CD14-positive monocyte (primary cell): Measurements from ENCODE around the gene CHAD. TPM values are rescaled to one million over a fixed set of nuclear protein-coding genes. Genes with fewer than 3 reads are reported as not detected.

Source experiments
- DNase-seq, 3 donors: peaks; one replicate each; pipeline ENCODE4 v3.0.0-alpha.2; 2011 to 2022
- H2AFZ ChIP-seq: 2 replicates; pipeline ENCODE4 v1.6.0; 2012; ENCODE audit warnings: mild to moderate bottlenecking, low read depth, low read length, inconsistent platforms; ENCODE audit not compliant: insufficient read depth, poor library complexity, severe bottlenecking
- H3K27ac ChIP-seq, 2 donors: 1 replicate in 1 of 2; 2 replicates in 1 of 2; pipeline ENCODE4 v1.5.1; 2012 to 2013; ENCODE audit warnings: low read length in 2 of 2, control low read depth in 1 of 2, inconsistent platforms in 1 of 2, low read depth in 1 of 2, mild to moderate bottlenecking in 1 of 2
- H3K27me3 ChIP-seq, 2 donors: one replicate each; pipeline versions ENCODE4 v1.6.0 to v1.6.1; 2011 to 2013; ENCODE audit warnings: low read length in 2 of 2; ENCODE audit not compliant: control insufficient read depth in 2 of 2, insufficient read depth in 2 of 2
- H3K36me3 ChIP-seq, 2 donors: replicated peaks in 1 of 2; 1 replicate in 1 of 2; 2 replicates in 1 of 2; pipeline versions ENCODE4 v1.5.1 to v1.6.1; 2012 to 2013; ENCODE audit warnings: low read length in 2 of 2, control low read depth in 1 of 2, inconsistent platforms in 1 of 2, mild to moderate bottlenecking in 1 of 2; ENCODE audit not compliant: insufficient read depth in 2 of 2, control insufficient read depth in 1 of 2
- H3K4me1 ChIP-seq, 2 donors: 1 replicate in 1 of 2; 2 replicates in 1 of 2; pipeline versions ENCODE4 v1.5.1 to v1.6.1; 2012 to 2013; ENCODE audit warnings: low read length in 2 of 2, control low read depth in 1 of 2, inconsistent platforms in 1 of 2, mild to moderate bottlenecking in 1 of 2, moderate library complexity in 1 of 2; ENCODE audit not compliant: insufficient read depth in 2 of 2, control insufficient read depth in 1 of 2
- H3K4me2 ChIP-seq: replicated peaks from 2 replicates; pipeline ENCODE3; 2012; ENCODE audit warnings: low read length, moderate library complexity, mild to moderate bottlenecking; ENCODE audit not compliant: poor library complexity, severe bottlenecking; ENCODE audit errors: extremely low read depth
- H3K4me3 ChIP-seq, 3 experiments: fragments of 200-600 bp in 1 of 3; sonication (generic) in 1 of 3; replicated peaks in 1 of 3; 1 replicate in 2 of 3; 2 replicates in 1 of 3; pipeline ENCODE4 v1.5.1; 2011 to 2013; ENCODE audit warnings: low read length in 3 of 3, mild to moderate bottlenecking in 3 of 3, control low read depth in 2 of 3, low read depth in 2 of 3, inconsistent platforms in 1 of 3, moderate library complexity in 1 of 3
- H3K79me2 ChIP-seq: 2 replicates; pipeline ENCODE4 v1.6.0; 2012; ENCODE audit warnings: mild to moderate bottlenecking, control low read depth, inconsistent platforms, low read length, moderate library complexity; ENCODE audit not compliant: insufficient read depth
- H3K9ac ChIP-seq: 2 replicates; pipeline ENCODE4 v1.6.0; 2017; ENCODE audit warnings: low read length, mild to moderate bottlenecking; ENCODE audit not compliant: insufficient read depth, poor library complexity, severe bottlenecking
- H3K9me3 ChIP-seq, 2 donors: replicated peaks in 1 of 2; 1 replicate in 1 of 2; 2 replicates in 1 of 2; pipeline versions ENCODE4 v1.5.1 to v1.6.1; 2012 to 2013; ENCODE audit warnings: low read length in 2 of 2, control low read depth in 1 of 2; ENCODE audit not compliant: control insufficient read depth in 1 of 2, insufficient read depth in 1 of 2
- H4K20me1 ChIP-seq: 2 replicates; pipeline ENCODE4 v1.6.0; 2012; ENCODE audit warnings: mild to moderate bottlenecking, low read length, control low read depth, moderate library complexity; ENCODE audit not compliant: insufficient read depth
- H3K27ac Mint-ChIP-seq, 7 donors: one replicate each; pipeline ENCODE4 v1.8.0; 2020; ENCODE audit warnings: mild to moderate bottlenecking in 7 of 7, mixed read lengths in 7 of 7, moderate library complexity in 6 of 7, inconsistent platforms in 2 of 7
- H3K27me3 Mint-ChIP-seq, 3 donors: one replicate each; pipeline ENCODE4 v1.8.0; 2021 to 2022; ENCODE audit warnings: low read depth in 3 of 3, mild to moderate bottlenecking in 3 of 3, mixed read lengths in 3 of 3, moderate library complexity in 3 of 3, inconsistent platforms in 1 of 3
- H3K36me3 Mint-ChIP-seq, 2 donors: one replicate each; pipeline ENCODE4 v1.8.0; 2020; ENCODE audit warnings: mixed read lengths in 2 of 2, inconsistent platforms in 1 of 2, mild to moderate bottlenecking in 1 of 2
- H3K4me1 Mint-ChIP-seq: one replicate; pipeline ENCODE4 v1.8.0; 2020; ENCODE audit warnings: mild to moderate bottlenecking, mixed read lengths
- H3K4me3 Mint-ChIP-seq, 2 donors: one replicate each; pipeline ENCODE4 v1.8.0; 2020; ENCODE audit warnings: mild to moderate bottlenecking in 2 of 2, mixed read lengths in 2 of 2, moderate library complexity in 1 of 2
- H3K9me3 Mint-ChIP-seq, 7 donors: one replicate each; pipeline ENCODE4 v1.8.0; 2020 to 2022; ENCODE audit warnings: mixed read lengths in 7 of 7, mild to moderate bottlenecking in 6 of 7, moderate library complexity in 6 of 7, inconsistent platforms in 2 of 7
- CTCF ChIP-seq: fragments of 200-600 bp; IDR thresholded peaks from one replicate; pipeline ENCODE4 v1.8.0; 2022; ENCODE audit warnings: antibody characterized with exemption, mild to moderate bottlenecking
- WGBS: methylation state at CpG from one replicate; pipeline ENCODE4 v1.1.5; 2013; ENCODE audit warnings: missing lambda C conversion rate; ENCODE audit not compliant: insufficient coverage; 5-methylcytosine and 5-hydroxymethylcytosine counted together
- intact Hi-C, 2 donors: fragments of 100-400 bp; cut with micrococcal nuclease; formaldehyde crosslinking; loops; one replicate each; pipeline versions ENCODE4 v1.15.0 to v1.15.1; 2023
- polyA plus RNA-seq, 3 donors: library from polyadenylated mRNA; depleted of rRNA in 1 of 3; unstranded in 2 of 3; stranded (reverse) in 1 of 3; fragments of 300-500 nt in 2 of 3; fragments of >200 nt in 1 of 3; fragmentation: Illumina TruSeq in 2 of 3; gene quantifications; 1 replicate in 2 of 3; 2 replicates in 1 of 3; pipeline ENCODE4 v1.2.3, GENCODE V29; 2012 to 2021

CHAD gene
- polyA plus RNA-seq, 3 donors, result not detected

GRCh38 chr17:50479522-50480141 is 11.0 kb upstream of the CHAD start:
- peaks cover 33% of the 10 kb centered on the region for H3K4me1 Mint-ChIP-seq
- DNase-seq, result peak; percentile 69 to 79 (median 72)
- Histone ChIP-seq H2AFZ (peak overlapping the region; percentile 96), H3K4me3 (peak overlapping the region; percentile 75 to 96 (median 87)), H3K79me2 (peaks cover 10% of the 10 kb centered on the region), H3K9ac (no peak overlapping the region), H3K9me3 (no peaks in the 10 kb centered on the region), H3K27ac (peak overlapping the region in 1 of 2 donors; percentile 77), H4K20me1 (peaks cover 21% of the 10 kb centered on the region), H3K4me1 (peaks cover 33 to 48% of the 10 kb centered on the region in 2 donors), H3K36me3 (peaks cover 16 to 19% of the 10 kb centered on the region in 2 donors), H3K27me3 (peaks cover 0 to 6% of the 10 kb centered on the region in 2 donors), H3K4me2 (peak overlapping the region; percentile 92)
- peak overlapping the region; percentile 80 to 87 for H3K4me3 Mint-ChIP-seq
- peaks cover 14 to 32% of the 10 kb centered on the region in 2 donors for H3K36me3 Mint-ChIP-seq
- intact Hi-C loops, result loop anchor here (2.0 to 10.0 kb wide), 5 partner anchors 25 to 203 kb away; partner anchors contain the start of gene SPATA20 (in 1 of the 2)
- peak overlapping the region; percentile 67 to 94 (median 82) for H3K27ac Mint-ChIP-seq
- H3K9me3 Mint-ChIP-seq, result peaks cover 0 to 5% (median 0%) of the 10 kb centered on the region in 7 donors
- 34% methylated on average over 10 of the region's 19 CpGs for WGBS
- H3K27me3 Mint-ChIP-seq, result peaks cover 0 to 19% (median 19%) of the 10 kb centered on the region in 3 donors
- no peak for TF ChIP-seq CTCF

GRCh38 chr17:50478391-50479381 is 10.0 kb upstream of the CHAD start, which contains the start of gene RSAD1:
Gene RSAD1 (plus strand): TSS chr17:50478860. CDS start chr17:50478885, 25 bp downstream.
- peak within 1 kb of the TSS; percentile 75 to 96 (median 87) for H3K4me3 ChIP-seq
- peak within 1 kb of the TSS; percentile 67 to 94 (median 84) for H3K27ac Mint-ChIP-seq
- peaks cover 0 to 6% of the 10 kb centered on the region in 2 donors for H3K27me3 ChIP-seq
- H3K36me3 ChIP-seq, result peaks cover 7 to 10% of the 10 kb centered on the region in 2 donors
- peaks cover 21% of the 10 kb centered on the region for H4K20me1 ChIP-seq
- H3K9me3 Mint-ChIP-seq, result peaks cover 0 to 6% (median 0%) of the 10 kb centered on the region in 7 donors
- no peaks in the 10 kb centered on the region for H3K9me3 ChIP-seq
- intact Hi-C loops, result no loop called here
- peaks cover 0 to 20% (median 19%) of the 10 kb centered on the region in 3 donors for H3K27me3 Mint-ChIP-seq
- peak within 1 kb of the TSS; percentile 80 to 87 for H3K4me3 Mint-ChIP-seq
- 4% methylated on average over 73 of the region's 75 CpGs for WGBS
- peak within 1 kb of the TSS; percentile 74 to 77 for H3K27ac ChIP-seq
- peak within 1 kb of the TSS; percentile 92 for H3K4me2 ChIP-seq
- peaks cover 33 to 48% of the 10 kb centered on the region in 2 donors for H3K4me1 ChIP-seq
- DNase-seq, result peak; percentile 78 to 89 (median 83)
- peak within 1 kb of the TSS; percentile 96 for H2AFZ ChIP-seq
- peak; percentile 81 for TF ChIP-seq CTCF
- peaks cover 10% of the 10 kb centered on the region for H3K79me2 ChIP-seq
- H3K36me3 Mint-ChIP-seq, result peaks cover 8 to 22% of the 10 kb centered on the region in 2 donors
- H3K4me1 Mint-ChIP-seq, result peaks cover 33% of the 10 kb centered on the region
- H3K9ac ChIP-seq, result peak within 1 kb of the TSS; percentile 74
